DOHH2 (cell line): ENCODE measurements around the gene KIF26B.

ENCODE experiments used
- CTCF ChIP-seq: fragments of 200-600 bp; sonication (generic); IDR thresholded peaks from one replicate; pipeline ENCODE4 v1.5.1; 2014; ENCODE audit warnings: antibody characterized with exemption, mild to moderate bottlenecking, low read depth, low read length; ENCODE audit not compliant: poor library complexity, severe bottlenecking
- EZH2phosphoT487 ChIP-seq: fragments of 200-600 bp; sonication (generic); IDR thresholded peaks from 2 replicates; pipeline ENCODE4 v1.6.1; 2017; ENCODE audit warnings: borderline replicate concordance, mild to moderate bottlenecking, antibody characterized with exemption, low read length, moderate library complexity, mixed read lengths

DNA sequence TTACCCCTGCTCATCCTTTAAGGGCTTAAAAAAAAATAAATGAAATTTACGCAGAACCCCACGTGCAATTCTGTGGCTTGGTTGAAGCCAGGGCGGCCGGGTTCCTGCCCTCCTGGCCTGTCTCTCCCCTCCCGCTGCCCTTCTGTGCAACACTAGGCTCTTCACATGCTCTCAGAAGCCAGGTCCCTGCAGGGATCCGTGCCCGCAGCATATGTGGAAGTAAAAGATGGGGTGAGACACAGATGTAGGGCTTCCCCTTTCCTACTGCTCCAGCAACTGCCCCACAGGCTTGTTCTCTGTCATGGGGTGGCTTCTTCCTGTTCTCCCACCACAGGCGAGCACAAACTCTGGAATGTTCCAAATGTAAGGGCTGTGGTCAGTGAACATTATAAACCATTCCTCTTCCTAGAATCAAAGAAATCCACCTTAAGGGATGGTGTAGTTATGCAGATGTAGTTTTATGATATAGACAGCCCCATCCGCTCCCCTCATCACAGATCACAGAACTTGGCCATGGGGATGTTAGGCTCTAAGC, 535.4 kb downstream of the KIF26B start:
- no peak for TF ChIP-seq CTCF
- no peak for TF ChIP-seq EZH2phosphoT487
